Measurements from ENCODE around the gene ARSH.

DNA sequence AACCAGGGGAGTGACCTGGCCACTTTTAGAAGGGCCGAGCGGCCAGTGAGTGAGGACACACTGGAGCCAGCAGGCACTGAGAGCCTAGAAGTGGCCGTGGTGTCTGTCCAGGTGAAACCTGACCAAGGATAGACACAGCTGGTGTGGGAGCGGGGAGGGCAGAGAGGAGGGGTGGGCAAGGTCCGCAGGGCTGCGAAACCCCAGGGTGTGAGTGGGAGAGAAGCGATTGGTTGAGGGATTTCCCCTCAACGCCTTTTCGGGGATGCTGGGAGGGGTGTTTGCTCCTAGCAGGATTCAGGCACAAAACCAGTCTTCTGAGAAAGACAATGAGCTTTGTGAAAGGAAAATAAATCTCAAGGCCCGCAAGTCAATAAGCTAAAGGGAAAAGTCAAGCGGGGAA lies 44.0 kb upstream of the ARSH start:
- TF ChIP-seq, protein P1, sequence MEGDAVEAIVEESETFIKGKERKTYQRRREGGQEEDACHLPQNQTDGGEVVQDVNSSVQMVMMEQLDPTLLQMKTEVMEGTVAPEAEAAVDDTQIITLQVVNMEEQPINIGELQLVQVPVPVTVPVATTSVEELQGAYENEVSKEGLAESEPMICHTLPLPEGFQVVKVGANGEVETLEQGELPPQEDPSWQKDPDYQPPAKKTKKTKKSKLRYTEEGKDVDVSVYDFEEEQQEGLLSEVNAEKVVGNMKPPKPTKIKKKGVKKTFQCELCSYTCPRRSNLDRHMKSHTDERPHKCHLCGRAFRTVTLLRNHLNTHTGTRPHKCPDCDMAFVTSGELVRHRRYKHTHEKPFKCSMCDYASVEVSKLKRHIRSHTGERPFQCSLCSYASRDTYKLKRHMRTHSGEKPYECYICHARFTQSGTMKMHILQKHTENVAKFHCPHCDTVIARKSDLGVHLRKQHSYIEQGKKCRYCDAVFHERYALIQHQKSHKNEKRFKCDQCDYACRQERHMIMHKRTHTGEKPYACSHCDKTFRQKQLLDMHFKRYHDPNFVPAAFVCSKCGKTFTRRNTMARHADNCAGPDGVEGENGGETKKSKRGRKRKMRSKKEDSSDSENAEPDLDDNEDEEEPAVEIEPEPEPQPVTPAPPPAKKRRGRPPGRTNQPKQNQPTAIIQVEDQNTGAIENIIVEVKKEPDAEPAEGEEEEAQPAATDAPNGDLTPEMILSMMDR (IDR thresholded peaks at IDR 0.05), result no peak
- TF ChIP-seq POLR2A (IDR thresholded peaks at IDR 0.05) (no peak), EP300 (IDR thresholded peaks at IDR 0.05) (no peak)
